K562 (cell line): ENCODE results near the gene CACNA2D3. TPM values are rescaled to one million over a fixed set of nuclear protein-coding genes. Genes with fewer than 3 reads are reported as not detected.

ENCODE experiments used
- ATAC-seq: fragments of 200-7000 bp; cut with Tn5 transposase; 3 replicates; pipeline ENCODE4 v1.9.1; 2020; ENCODE audit warnings: moderate library complexity
- BruUV-seq: library from RNA; stranded (reverse); fragments of 400-500 nt; replicated peaks from 2 replicates; lab custom pipeline; 2021; lab: Mats Ljungman, UMichigan
- CTCF ChIA-PET: fragments of 300-600 bp; formaldehyde crosslinking; extraction: SDS; loops from one replicate; lab custom pipeline; 2021; ENCODE audit warnings: low intra/inter-chr PET ratio; lab: Yijun Ruan, JAX
- POLR2A ChIA-PET: fragments of 300-600, 350-650 bp; sonication (Branson Sonifier 250); formaldehyde crosslinking; extraction: SDS; loops from one replicate; lab custom pipeline; 2021; ENCODE audit warnings: antibody characterized with exemption, inconsistent platforms; lab: Yijun Ruan, JAX
- DNase-seq, 4 experiments: peaks; one replicate each; pipeline versions ENCODE4 v3.0.0 to v3.0.0-alpha.2; 2011 to 2018; ENCODE audit warnings: low spot score in 3 of 4, mixed read lengths in 3 of 4; ENCODE audit errors: extremely low read depth in 1 of 4
- FAIRE-seq: peaks from 2 replicates; lab custom pipeline; 2011; peaks lifted over from hg19 to GRCh38; lab: Jason Lieb, UNC
- H2AFZ ChIP-seq: 2 replicates; pipeline ENCODE4 v1.6.0; 2011; ENCODE audit warnings: low read depth, low read length, control low read depth, inconsistent platforms
- H3K27ac ChIP-seq: fragments of 200-600 bp; 3 replicates; pipeline ENCODE4 v1.8.0; 2011; ENCODE audit warnings: low read depth, mild to moderate bottlenecking, control low read depth, inconsistent platforms, low read length, moderate library complexity, mixed read lengths; ENCODE audit errors: extremely low read depth
- H3K27me3 ChIP-seq, 2 experiments: fragments of 300-600 bp in 1 of 2; 2 replicates in 1 of 2; 3 replicates in 1 of 2; pipeline versions ENCODE4 v1.6.0 to v1.8.0; 2011; ENCODE audit warnings: inconsistent platforms in 2 of 2, low read length in 2 of 2, mild to moderate bottlenecking in 1 of 2, mixed read lengths in 1 of 2, moderate library complexity in 1 of 2; ENCODE audit not compliant: control insufficient read depth in 2 of 2, insufficient read depth in 2 of 2
- H3K36me3 ChIP-seq: fragments of 300-600 bp; 3 replicates; pipeline ENCODE4 v1.8.0; 2011; ENCODE audit warnings: mild to moderate bottlenecking, low read length, inconsistent platforms; ENCODE audit not compliant: control insufficient read depth, insufficient read depth
- H3K4me1 ChIP-seq, 2 experiments: fragments of 200-600 bp in 1 of 2; replicated peaks in 1 of 2; 2 replicates in 1 of 2; 3 replicates in 1 of 2; pipeline versions ENCODE4 v1.5.1 to v1.8.0; 2011; ENCODE audit warnings: inconsistent platforms in 2 of 2, low read length in 2 of 2, mild to moderate bottlenecking in 1 of 2, mixed read lengths in 1 of 2, moderate library complexity in 1 of 2; ENCODE audit not compliant: control insufficient read depth in 2 of 2, insufficient read depth in 2 of 2
- H3K4me2 ChIP-seq: 2 replicates; pipeline ENCODE4 v1.6.1; 2011; ENCODE audit warnings: low read length, control low read depth, inconsistent platforms, mixed read lengths; ENCODE audit not compliant: insufficient read depth
- H3K4me3 ChIP-seq: fragments of 200-600 bp; sonication (generic), shearing (Covaris generic); 2 replicates; pipeline ENCODE4 v1.5.1; 2016; ENCODE audit warnings: control low read depth, inconsistent platforms
- H3K79me2 ChIP-seq: fragments of 200-600 bp; 3 replicates; pipeline ENCODE4 v1.8.0; 2011; ENCODE audit warnings: low read length, inconsistent platforms; ENCODE audit not compliant: control insufficient read depth, insufficient read depth
- H3K9ac ChIP-seq, 2 experiments: 2 replicates each; pipeline versions ENCODE4 v1.6.0 to v1.6.1; 2011; ENCODE audit warnings: low read depth in 2 of 2, low read length in 2 of 2, control low read depth in 1 of 2, inconsistent platforms in 1 of 2, mild to moderate bottlenecking in 1 of 2, mixed read lengths in 1 of 2; ENCODE audit not compliant: insufficient read depth in 1 of 2
- H3K9me1 ChIP-seq: one replicate; pipeline ENCODE4 v1.6.0; 2011; ENCODE audit warnings: inconsistent platforms, mild to moderate bottlenecking, low read length, moderate library complexity; ENCODE audit not compliant: control insufficient read depth, insufficient read depth
- H3K9me3 ChIP-seq: replicated peaks from 2 replicates; pipeline ENCODE4 v1.5.1; 2011; ENCODE audit warnings: low read depth, low read length, inconsistent platforms; ENCODE audit not compliant: control insufficient read depth, insufficient read depth
- H4K20me1 ChIP-seq: replicated peaks from 2 replicates; pipeline ENCODE4 v1.6.1; 2011; ENCODE audit warnings: low read length, inconsistent platforms, mixed read lengths; ENCODE audit not compliant: control insufficient read depth, insufficient read depth
- RBBP5 ChIP-seq: fragments of 200-600 bp; sonication (generic); IDR thresholded peaks from 2 replicates; pipeline ENCODE4 v1.6.1; 2012; ENCODE audit warnings: borderline replicate concordance, mild to moderate bottlenecking, low read length, control low read depth, inconsistent platforms; ENCODE audit not compliant: insufficient read depth, poor library complexity, severe bottlenecking
- ZNF24 ChIP-seq: fragments of 450-650 bp; IDR thresholded peaks from 2 replicates; pipeline ENCODE4 v1.6.1; 2016
- WGBS: fragments of 100-300 bp; shearing (Covaris generic); methylation state at CpG from one replicate; pipeline ENCODE4 v1.1.6; 2016; ENCODE audit warnings: low coverage, mixed read lengths; ENCODE audit not compliant: insufficient coverage; ENCODE audit errors: missing lambda C conversion rate; 5-methylcytosine and 5-hydroxymethylcytosine counted together
- in situ Hi-C: fragments of 300-500 bp; cut with MboI; formaldehyde crosslinking; loops from 4 replicates; pipeline ENCODE4 v1.15.0; 2018; ENCODE audit warnings: inconsistent platforms, mixed read lengths
- intact Hi-C: fragments of 100-400 bp; cut with micrococcal nuclease; formaldehyde crosslinking; loops from 2 replicates; pipeline ENCODE4 v1.14.2; 2022
- polyA plus RNA-seq, 8 experiments: library from polyadenylated mRNA; depleted of rRNA in 4 of 8; stranded (reverse) in 5 of 8; unstranded in 3 of 8; fragments of >200 nt; fragmentation: Nextera tagmentation in 2 of 8; fragmentation: Illumina TruSeq in 1 of 8; extraction: Ambion mirVana in 2 of 8; extraction: Trizol in 1 of 8; gene quantifications; 2 replicates each; pipeline versions ENCODE4 v1.2.1 to v1.2.3, GENCODE V29; 2011 to 2014; ENCODE audit warnings: inconsistent platforms in 1 of 8, missing spikeins in 1 of 8
- total RNA-seq, 7 experiments: library from RNA; depleted of rRNA in 6 of 7; stranded (reverse); fragments of >200 nt in 6 of 7; fragmentation: Illumina TruSeq in 2 of 7; extraction: Trizol in 2 of 7; gene quantifications; 2 replicates each; pipeline versions ENCODE4 v1.2.1 to v1.2.3, GENCODE V29; 2011 to 2021; ENCODE audit warnings: low replicate concordance in 1 of 7
- TF ChIP-seq, protein P1 (sequence below): sonication (generic); formaldehyde crosslinking; IDR thresholded peaks from 2 replicates; pipeline ENCODE4 v1.5.0; 2020; ENCODE audit warnings: missing genetic modification reagents
- TF ChIP-seq, protein P2 (sequence below): sonication (generic); formaldehyde crosslinking; IDR thresholded peaks from 2 replicates; pipeline ENCODE4 v1.8.0; 2023; ENCODE audit warnings: mild to moderate bottlenecking, missing genetic modification reagents
- TF ChIP-seq, protein P3 (sequence below): fragments of 200-400 bp; formaldehyde crosslinking; IDR thresholded peaks from 2 replicates; pipeline ENCODE4 v1.6.1; 2017; ENCODE audit warnings: mild to moderate bottlenecking, low read depth, low read length, moderate library complexity

The CACNA2D3 gene
- total and polyA plus RNA-seq, 9 of the 15 experiments (the other 6 are each of a cell fraction or from before 2014, with no cell fraction given): 0.01 TPM; not detected in 8

DNA sequence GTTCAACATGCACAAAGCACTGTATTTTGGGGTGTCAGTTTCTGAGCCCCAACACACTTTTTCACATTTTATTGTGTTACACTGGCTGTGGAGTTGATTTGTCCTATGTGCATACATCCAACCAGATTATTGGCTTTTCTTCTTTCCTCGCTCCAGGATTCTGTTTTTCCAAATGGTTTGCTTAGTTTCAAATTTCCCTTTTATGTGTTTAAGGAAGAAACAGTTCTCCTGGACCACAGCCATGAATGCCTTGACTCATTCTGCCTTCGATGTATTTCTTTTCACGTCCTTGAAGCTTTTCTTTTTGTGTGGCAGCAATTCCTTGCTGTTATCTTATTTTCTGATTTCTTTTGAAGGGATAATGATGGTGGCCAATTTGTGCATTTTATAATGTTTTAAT is 53.8 kb downstream of the CACNA2D3 start:
- DNase-seq (no peak), ATAC-seq (no peak), FAIRE-seq (no peak)
- intact Hi-C loops: no loop called here
- Histone ChIP-seq H3K4me3 (no peak overlapping the region), H3K27me3 (no peaks in the 10 kb centered on the region), H3K4me1 (no peaks in the 10 kb centered on the region), H3K4me2 (no peak overlapping the region), H3K9ac (no peak overlapping the region), H3K79me2 (no peaks in the 10 kb centered on the region), H3K9me1 (no peaks in the 10 kb centered on the region), H4K20me1 (no peaks in the 10 kb centered on the region; the same call in 1 of the 2 replicates), H3K9me3 (no peaks in the 10 kb centered on the region), H2AFZ (no peak overlapping the region), H3K36me3 (no peaks in the 10 kb centered on the region), H3K27ac (no peak overlapping the region)
- no TSS peak for BruUV-seq
- WGBS: 0% methylated on average over 3 of the region's 3 CpGs
- in situ Hi-C loops: no loop called here
- TF ChIP-seq, protein P1, sequence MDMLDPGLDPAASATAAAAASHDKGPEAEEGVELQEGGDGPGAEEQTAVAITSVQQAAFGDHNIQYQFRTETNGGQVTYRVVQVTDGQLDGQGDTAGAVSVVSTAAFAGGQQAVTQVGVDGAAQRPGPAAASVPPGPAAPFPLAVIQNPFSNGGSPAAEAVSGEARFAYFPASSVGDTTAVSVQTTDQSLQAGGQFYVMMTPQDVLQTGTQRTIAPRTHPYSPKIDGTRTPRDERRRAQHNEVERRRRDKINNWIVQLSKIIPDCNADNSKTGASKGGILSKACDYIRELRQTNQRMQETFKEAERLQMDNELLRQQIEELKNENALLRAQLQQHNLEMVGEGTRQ: no peak
- TF ChIP-seq RBBP5 (no peak), ZNF24 (no peak)
- TF ChIP-seq, protein P2, sequence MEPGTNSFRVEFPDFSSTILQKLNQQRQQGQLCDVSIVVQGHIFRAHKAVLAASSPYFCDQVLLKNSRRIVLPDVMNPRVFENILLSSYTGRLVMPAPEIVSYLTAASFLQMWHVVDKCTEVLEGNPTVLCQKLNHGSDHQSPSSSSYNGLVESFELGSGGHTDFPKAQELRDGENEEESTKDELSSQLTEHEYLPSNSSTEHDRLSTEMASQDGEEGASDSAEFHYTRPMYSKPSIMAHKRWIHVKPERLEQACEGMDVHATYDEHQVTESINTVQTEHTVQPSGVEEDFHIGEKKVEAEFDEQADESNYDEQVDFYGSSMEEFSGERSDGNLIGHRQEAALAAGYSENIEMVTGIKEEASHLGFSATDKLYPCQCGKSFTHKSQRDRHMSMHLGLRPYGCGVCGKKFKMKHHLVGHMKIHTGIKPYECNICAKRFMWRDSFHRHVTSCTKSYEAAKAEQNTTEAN (CRISPR knock-in tag): no peak
- TF ChIP-seq, protein P3, sequence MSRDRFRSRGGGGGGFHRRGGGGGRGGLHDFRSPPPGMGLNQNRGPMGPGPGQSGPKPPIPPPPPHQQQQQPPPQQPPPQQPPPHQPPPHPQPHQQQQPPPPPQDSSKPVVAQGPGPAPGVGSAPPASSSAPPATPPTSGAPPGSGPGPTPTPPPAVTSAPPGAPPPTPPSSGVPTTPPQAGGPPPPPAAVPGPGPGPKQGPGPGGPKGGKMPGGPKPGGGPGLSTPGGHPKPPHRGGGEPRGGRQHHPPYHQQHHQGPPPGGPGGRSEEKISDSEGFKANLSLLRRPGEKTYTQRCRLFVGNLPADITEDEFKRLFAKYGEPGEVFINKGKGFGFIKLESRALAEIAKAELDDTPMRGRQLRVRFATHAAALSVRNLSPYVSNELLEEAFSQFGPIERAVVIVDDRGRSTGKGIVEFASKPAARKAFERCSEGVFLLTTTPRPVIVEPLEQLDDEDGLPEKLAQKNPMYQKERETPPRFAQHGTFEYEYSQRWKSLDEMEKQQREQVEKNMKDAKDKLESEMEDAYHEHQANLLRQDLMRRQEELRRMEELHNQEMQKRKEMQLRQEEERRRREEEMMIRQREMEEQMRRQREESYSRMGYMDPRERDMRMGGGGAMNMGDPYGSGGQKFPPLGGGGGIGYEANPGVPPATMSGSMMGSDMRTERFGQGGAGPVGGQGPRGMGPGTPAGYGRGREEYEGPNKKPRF: no peak
- POLR2A ChIA-PET: no interaction called here
- CTCF ChIA-PET: no interaction called here
